Common myeloid progenitor, CD34-positive (primary cell): ENCODE data around the gene FKTN.

Experiments
- CTCF ChIA-PET: fragments of 350-600 bp; sonication (Branson Sonifier 250); formaldehyde crosslinking; loops from one replicate; lab custom pipeline; 2021; ENCODE audit warnings: antibody characterized with exemption; lab: Charles Lee
- POLR2A ChIA-PET: fragments of 350-600 bp; sonication (Branson Sonifier 250); formaldehyde crosslinking; loops from one replicate; lab custom pipeline; 2021; ENCODE audit warnings: antibody characterized with exemption; lab: Charles Lee
- DNase-seq, 3 donors: peaks; one replicate each; pipeline versions ENCODE4 v3.0.0 to v3.0.0-alpha.2; 2013
- H3K27ac ChIP-seq, 2 experiments: 1 replicate in 1 of 2; 2 replicates in 1 of 2; pipeline ENCODE4 v1.7.0; 2013; ENCODE audit warnings: inconsistent platforms in 2 of 2, low read length in 2 of 2, mild to moderate bottlenecking in 2 of 2, low read depth in 1 of 2, moderate library complexity in 1 of 2; ENCODE audit not compliant: severe bottlenecking in 2 of 2, insufficient read depth in 1 of 2, poor library complexity in 1 of 2
- H3K27me3 ChIP-seq, 5 experiments: replicated peaks in 2 of 5; 1 replicate in 3 of 5; 2 replicates in 2 of 5; pipeline versions ENCODE4 v1.6.1 to v1.7.0; 2013; ENCODE audit warnings: low read length in 4 of 5, mild to moderate bottlenecking in 2 of 5, moderate library complexity in 2 of 5, inconsistent platforms in 1 of 5; ENCODE audit not compliant: insufficient read depth in 5 of 5, control insufficient read depth in 4 of 5
- H3K36me3 ChIP-seq, 4 experiments: 1 replicate in 2 of 4; 2 replicates in 2 of 4; pipeline versions ENCODE4 v1.6.1 to v1.7.0; 2013; ENCODE audit warnings: low read length in 3 of 4, control low read depth in 1 of 4, mild to moderate bottlenecking in 1 of 4; ENCODE audit not compliant: control insufficient read depth in 4 of 4, insufficient read depth in 4 of 4
- H3K4me1 ChIP-seq, 4 experiments: 1 replicate in 3 of 4; 2 replicates in 1 of 4; pipeline versions ENCODE4 v1.6.1 to v1.7.1; 2013; ENCODE audit warnings: low read length in 3 of 4, mild to moderate bottlenecking in 3 of 4, control low read depth in 1 of 4, inconsistent platforms in 1 of 4, moderate library complexity in 1 of 4; ENCODE audit not compliant: control insufficient read depth in 4 of 4, insufficient read depth in 4 of 4; ENCODE audit errors: control extremely low read depth in 1 of 4
- H3K4me3 ChIP-seq, 7 experiments: 1 replicate in 4 of 7; 2 replicates in 3 of 7; pipeline versions ENCODE4 v1.5.1 to v1.7.0; 2013; ENCODE audit warnings: mild to moderate bottlenecking in 7 of 7, low read length in 6 of 7, moderate library complexity in 6 of 7, inconsistent platforms in 2 of 7, low read depth in 2 of 7, control low read depth in 1 of 7; ENCODE audit not compliant: insufficient read depth in 4 of 7, control insufficient read depth in 1 of 7; ENCODE audit errors: extremely low read depth in 1 of 7
- H3K9me3 ChIP-seq, 5 experiments: 1 replicate in 4 of 5; 2 replicates in 1 of 5; pipeline versions ENCODE4 v1.6.1 to v1.7.1; 2013; ENCODE audit warnings: low read length in 4 of 5, mild to moderate bottlenecking in 2 of 5, inconsistent platforms in 1 of 5, low read depth in 1 of 5, moderate library complexity in 1 of 5; ENCODE audit not compliant: control insufficient read depth in 4 of 5, insufficient read depth in 2 of 5; ENCODE audit errors: control extremely low read depth in 1 of 5
- WGBS: methylation state at CpG from one replicate; pipeline ENCODE4 v1.1.5; 2013; ENCODE audit not compliant: insufficient coverage; 5-methylcytosine and 5-hydroxymethylcytosine counted together

The FKTN gene

DNA sequence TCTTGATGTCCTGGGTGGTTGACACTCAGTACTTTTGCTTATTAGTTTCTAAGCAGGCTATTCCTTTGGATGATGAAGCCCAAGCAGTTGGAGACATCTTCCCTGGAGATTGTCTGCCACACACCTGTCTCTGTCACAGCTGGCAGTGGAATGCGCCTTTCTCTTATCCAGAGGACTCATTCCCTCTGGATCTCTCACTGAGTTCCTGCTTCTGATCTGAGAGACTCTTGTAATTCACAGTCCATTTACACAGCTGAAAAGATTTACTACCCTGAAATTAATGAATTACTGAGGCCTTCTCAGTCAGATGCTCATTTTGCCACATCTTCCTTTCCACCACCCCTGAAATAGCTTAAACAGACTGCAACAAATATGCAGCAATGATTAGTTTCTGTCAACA, 120.2 kb downstream of the FKTN start:
- DNase-seq, result no peak
- H3K27me3 ChIP-seq, result no peaks in the 10 kb centered on the region
- H3K9me3 ChIP-seq, result peaks cover 0 to 1% (median 0%) of the 10 kb centered on the region in 5 experiments
- no peak overlapping the region for H3K27ac ChIP-seq
- WGBS, result 100% methylated on average over 1 of the region's 1 CpG
- no peaks in the 10 kb centered on the region for H3K36me3 ChIP-seq
- peaks cover 0 to 16% (median 7%) of the 10 kb centered on the region in 4 experiments for H3K4me1 ChIP-seq
- POLR2A ChIA-PET, result no interaction called here
- no peak overlapping the region for H3K4me3 ChIP-seq
- CTCF ChIA-PET, result interaction anchor here (0.7 to 2.5 kb wide), 3 partner anchors 9 to 23 kb away, joined by 3 to 10 read pairs (median 3); no protein-coding TSS in a partner anchor

DNA sequence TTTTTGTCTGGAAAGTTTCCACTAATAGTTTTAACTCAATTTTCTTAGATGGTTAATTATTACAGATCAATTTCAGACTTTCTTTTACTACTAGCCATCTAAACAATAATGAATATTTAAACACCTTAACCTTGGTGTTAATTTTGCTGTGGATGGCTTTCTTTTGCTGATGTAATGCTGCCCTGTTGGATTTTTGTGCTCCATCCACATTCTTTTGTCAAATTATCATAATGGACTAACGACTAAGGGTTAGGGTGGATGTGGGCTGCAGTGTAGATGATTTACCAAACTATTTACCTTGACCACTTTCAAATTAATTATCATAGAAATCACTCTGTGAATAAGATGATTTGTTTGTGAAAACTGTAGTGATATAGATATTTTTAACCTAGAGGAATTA, 120.8 kb downstream of the FKTN start:
- Histone ChIP-seq H3K36me3 (no peaks in the 10 kb centered on the region), H3K4me1 (peaks cover 0 to 10% (median 4%) of the 10 kb centered on the region in 4 experiments), H3K9me3 (no peaks in the 10 kb centered on the region), H3K4me3 (no peak overlapping the region), H3K27ac (no peak overlapping the region), H3K27me3 (no peaks in the 10 kb centered on the region)
- WGBS, result no CpG with 5 or more reads among the region's 1 CpG
- ChIA-PET POLR2A (no interaction called here), CTCF (interaction anchor here (2.5 kb wide), 1 partner anchor 12 kb away, joined by 10 read pairs; no protein-coding TSS in a partner anchor)
- no peak for DNase-seq

DNA sequence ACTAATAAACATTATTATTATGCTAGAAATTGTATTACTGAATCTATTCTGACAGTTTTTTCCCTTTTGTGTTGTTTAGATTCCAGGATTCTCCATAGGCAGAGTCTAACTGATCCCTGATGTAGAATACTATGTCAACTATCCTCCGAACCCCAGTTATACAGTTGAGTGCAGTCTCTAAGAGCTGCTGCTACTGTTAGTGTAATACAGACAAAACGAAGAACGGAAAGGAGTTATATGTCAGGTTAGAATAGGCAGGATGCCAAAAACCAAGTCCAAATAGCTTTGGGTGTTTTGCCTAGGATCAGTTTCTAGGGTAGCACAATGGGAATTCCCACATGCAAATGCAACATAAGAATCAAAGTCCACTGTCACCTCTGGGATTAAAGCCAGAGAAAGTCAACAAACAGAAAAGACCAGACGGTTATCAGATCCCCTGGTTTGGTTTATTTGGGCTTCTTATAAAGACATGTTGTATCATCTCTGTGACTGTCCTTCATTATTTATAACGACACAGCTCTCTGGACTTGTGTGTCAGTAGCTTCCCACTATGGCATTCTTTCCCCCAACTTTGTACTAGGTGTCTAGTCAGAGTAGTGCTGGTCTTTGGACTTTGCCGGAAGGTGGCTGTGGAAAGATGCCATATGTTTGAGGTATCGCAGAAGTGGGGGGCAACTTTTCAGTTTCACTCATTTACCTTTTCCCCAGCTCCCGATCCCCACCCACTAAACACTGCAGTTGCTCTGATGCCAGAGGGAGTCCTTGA, 121.5 kb downstream of the FKTN start:
- Histone ChIP-seq H3K36me3 (no peaks in the 10 kb centered on the region), H3K27ac (no peak overlapping the region), H3K4me1 (peaks cover 0 to 3% (median 0%) of the 10 kb centered on the region in 4 experiments), H3K9me3 (no peaks in the 10 kb centered on the region), H3K27me3 (no peaks in the 10 kb centered on the region), H3K4me3 (no peak overlapping the region)
- DNase-seq, result no peak
- 100% methylated on average over 5 of the region's 8 CpGs for WGBS
- CTCF ChIA-PET, result interaction anchor here (2.5 kb wide), 1 partner anchor 12 kb away, joined by 10 read pairs; no protein-coding TSS in a partner anchor
- POLR2A ChIA-PET, result no interaction called here

DNA sequence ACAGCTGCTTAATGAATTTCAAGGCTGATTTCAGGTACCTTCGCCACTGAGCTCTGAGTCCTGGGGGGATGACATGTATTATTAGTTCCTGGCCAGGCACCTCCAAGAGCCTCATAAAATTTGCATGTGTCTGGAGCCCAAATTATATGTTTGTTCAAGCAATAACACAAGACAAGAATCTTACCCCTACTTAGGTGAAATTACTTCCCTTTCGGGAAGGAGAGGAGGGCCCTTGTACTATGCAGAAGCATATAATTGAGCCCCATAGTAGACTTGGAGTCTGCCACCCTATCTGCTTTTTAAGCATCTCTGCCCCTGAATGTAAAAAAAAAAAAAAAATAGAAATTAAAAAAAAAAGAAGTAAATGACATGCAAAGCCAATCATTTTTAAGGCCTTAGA, 123.4 kb downstream of the FKTN start:
- ChIA-PET POLR2A (no interaction called here), CTCF (no interaction called here)
- Histone ChIP-seq H3K27ac (no peak overlapping the region), H3K4me1 (no peaks in the 10 kb centered on the region), H3K36me3 (no peaks in the 10 kb centered on the region), H3K4me3 (no peak overlapping the region), H3K9me3 (no peaks in the 10 kb centered on the region), H3K27me3 (no peaks in the 10 kb centered on the region)
- no peak for DNase-seq
- WGBS, result 100% methylated on average over 2 of the region's 2 CpGs

DNA sequence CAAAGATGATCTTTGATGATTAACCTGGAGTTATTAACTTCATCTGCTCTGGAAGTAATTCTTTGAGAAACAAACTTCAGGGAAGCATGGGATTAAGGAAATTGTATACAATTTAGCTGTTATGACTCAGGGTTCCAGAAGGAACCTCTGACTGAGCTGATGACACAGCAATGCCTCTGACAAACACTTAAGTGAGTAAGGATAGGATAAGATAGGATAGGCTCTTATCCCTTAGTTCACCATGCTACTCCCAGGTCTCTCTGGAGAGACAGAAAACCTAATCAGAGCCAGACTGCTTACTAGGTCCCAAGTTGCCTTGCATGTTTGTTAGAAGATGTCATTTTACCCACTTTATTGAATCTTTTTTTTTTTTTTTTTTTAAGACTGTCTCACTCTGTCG, 123.8 kb downstream of the FKTN start:
- ChIA-PET CTCF (no interaction called here), POLR2A (no interaction called here)
- no peaks in the 10 kb centered on the region for H3K9me3 ChIP-seq
- H3K4me1 ChIP-seq, result no peaks in the 10 kb centered on the region
- no peaks in the 10 kb centered on the region for H3K27me3 ChIP-seq
- no peak overlapping the region for H3K4me3 ChIP-seq
- no peak for DNase-seq
- H3K27ac ChIP-seq, result no peak overlapping the region
- no CpG with 5 or more reads among the region's 1 CpG for WGBS
- H3K36me3 ChIP-seq, result no peaks in the 10 kb centered on the region

DNA sequence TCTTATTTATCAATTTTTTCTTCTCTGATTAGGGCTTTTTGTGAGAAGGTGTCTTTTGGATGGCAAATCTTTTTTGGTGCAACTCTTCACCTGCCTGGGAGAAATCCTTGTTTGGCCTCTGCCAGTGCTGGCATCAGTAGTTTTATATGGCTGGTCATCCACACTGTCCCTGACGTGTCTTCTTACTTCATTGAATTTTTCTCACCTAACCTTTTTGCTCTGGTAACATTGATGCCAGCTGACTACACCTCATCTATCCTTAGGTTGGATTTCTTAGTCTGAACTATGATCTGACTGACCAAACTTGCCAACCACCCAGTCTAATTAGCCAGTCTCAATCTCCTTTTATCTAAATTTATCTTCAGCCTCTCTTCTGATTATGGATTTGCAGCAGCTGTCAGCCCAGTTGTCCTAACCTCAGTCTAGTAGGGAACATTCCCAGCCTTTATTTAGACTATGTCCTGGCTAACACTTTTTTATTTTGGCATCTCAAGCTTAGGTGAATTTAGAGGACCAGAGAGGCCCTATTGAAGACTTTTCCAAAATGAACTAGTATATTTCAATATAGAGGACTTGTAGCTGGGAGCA, 125.9 kb downstream of the FKTN start:
- no peak for DNase-seq
- WGBS, result 100% methylated on average over 1 of the region's 1 CpG

DNA sequence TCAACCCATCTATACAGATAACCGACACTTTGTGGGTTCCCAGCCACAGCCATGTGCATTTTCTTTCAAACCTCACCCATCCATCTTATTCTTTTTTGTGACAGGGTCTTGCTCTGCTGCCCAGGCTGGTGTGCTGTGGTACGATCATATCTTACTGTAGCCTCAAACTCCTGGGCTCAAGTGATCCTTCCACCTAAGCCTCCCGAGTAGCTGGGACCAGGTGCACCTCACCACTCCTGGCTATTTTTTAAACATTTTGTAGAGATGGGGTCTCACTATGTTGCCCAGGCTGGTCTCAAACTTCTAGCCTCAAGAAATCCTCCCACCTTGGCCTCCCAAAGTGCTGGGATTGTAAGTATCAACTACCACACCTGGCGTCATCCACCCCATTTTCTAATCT, 129.0 kb downstream of the FKTN start:
- H3K9me3 ChIP-seq, result no peaks in the 10 kb centered on the region
- ChIA-PET CTCF (interaction anchor here (0.7 kb wide), 1 partner anchor 78 kb away, joined by 3 read pairs; no protein-coding TSS in a partner anchor), POLR2A (no interaction called here)
- no peak overlapping the region for H3K27ac ChIP-seq
- H3K36me3 ChIP-seq, result no peaks in the 10 kb centered on the region
- DNase-seq, result no peak
- H3K27me3 ChIP-seq, result peaks cover 0 to under 1% (median 0%) of the 10 kb centered on the region in 5 experiments
- H3K4me1 ChIP-seq, result no peaks in the 10 kb centered on the region
- H3K4me3 ChIP-seq, result no peak overlapping the region
- 100% methylated on average over 4 of the region's 4 CpGs for WGBS

More for the DNA sequence above, 125.9 kb downstream of the FKTN start:
- Histone ChIP-seq H3K9me3 (no peaks in the 10 kb centered on the region), H3K27ac (no peak overlapping the region), H3K4me3 (no peak overlapping the region), H3K4me1 (no peaks in the 10 kb centered on the region), H3K36me3 (no peaks in the 10 kb centered on the region), H3K27me3 (no peaks in the 10 kb centered on the region)
- ChIA-PET CTCF (no interaction called here), POLR2A (no interaction called here)
